GM21529 (cell line): ENCODE measurements around the gene HYI.
A peak's percentile ranks its signal among the peaks of the same experiment; 100 is the strongest.
"Not testable (repeated sequence)": the region's sequence is repeated elsewhere in the genome, so short reads cannot be mapped to it uniquely, and the experiment has no call there.

Experiments used
- ATAC-seq: cut with Tn5 transposase; IDR thresholded peaks from one replicate; pipeline ENCODE4 v1.9.1; 2021; ENCODE audit not compliant: unreplicated experiment

HYI gene

DNA sequence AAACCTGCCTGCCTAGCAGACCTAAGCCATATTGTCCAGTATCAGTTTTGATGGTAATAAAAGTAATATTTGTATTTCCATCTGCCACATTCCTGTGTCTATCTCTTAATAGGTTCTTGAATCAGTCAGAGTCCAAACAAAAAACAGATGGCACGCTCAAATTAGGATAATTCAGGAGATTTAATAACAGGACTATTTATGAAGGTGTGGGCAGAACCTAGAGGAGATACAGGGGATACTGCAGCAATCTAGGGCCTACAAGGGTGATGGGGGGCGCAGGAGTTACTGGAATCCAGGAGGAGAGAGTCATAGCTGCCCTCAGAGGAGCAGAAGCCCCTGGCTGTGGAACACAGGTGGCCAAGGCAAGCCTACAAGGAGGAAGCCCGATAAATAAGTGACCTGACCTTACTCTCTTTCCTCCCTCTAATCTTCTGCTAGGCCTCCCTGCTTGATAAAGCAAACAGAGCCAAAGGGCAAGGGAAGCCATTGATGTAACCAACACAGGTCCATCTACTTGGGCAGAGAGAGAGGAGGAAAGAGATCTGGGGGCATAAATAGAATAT, 11.9 kb upstream of the HYI start:
- no peak for ATAC-seq

DNA sequence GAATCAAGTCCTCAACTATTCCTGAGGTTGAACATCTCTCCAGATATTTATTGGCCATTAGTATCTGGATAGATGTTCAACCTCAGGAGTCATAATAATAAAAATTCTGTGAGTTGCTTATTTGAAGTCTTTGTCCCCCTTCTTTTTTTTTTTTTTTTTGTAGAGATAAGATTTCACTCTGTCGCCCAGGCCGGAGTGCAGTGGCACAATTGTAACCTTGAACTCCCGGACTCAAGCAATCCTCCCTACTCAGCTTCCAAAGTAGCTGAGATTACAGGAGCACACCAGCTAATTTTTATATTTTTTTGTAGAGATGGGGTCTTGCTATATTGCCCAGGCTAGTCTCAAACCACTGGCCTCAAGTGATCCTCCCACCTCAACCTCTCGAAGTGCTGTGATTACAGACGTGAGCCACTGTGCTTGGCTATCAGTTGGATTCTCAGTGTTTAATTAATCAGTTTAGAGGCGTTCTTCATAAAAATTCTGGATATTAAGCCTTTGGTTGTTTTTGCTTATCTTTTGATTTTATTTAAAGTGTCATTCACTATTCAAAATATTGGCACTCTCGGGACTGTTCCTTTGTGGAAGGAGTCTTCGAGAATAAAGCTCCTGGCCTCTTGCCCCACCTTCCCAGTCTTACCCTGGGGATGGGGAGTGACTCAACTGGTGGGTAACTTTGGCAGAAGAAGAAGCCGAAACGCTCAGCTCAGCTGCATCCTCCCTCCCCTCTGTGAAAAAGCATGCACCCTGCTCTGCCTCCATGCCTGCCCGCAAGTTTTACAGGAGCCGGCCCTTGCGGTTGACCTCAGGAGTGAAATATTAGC, 11.2 kb upstream of the HYI start:
- ATAC-seq = no peak

- no peak for ATAC-seq
These were observed 9.7 kb upstream of the HYI start for GRCh38 chr1:43463479-43463878.

DNA sequence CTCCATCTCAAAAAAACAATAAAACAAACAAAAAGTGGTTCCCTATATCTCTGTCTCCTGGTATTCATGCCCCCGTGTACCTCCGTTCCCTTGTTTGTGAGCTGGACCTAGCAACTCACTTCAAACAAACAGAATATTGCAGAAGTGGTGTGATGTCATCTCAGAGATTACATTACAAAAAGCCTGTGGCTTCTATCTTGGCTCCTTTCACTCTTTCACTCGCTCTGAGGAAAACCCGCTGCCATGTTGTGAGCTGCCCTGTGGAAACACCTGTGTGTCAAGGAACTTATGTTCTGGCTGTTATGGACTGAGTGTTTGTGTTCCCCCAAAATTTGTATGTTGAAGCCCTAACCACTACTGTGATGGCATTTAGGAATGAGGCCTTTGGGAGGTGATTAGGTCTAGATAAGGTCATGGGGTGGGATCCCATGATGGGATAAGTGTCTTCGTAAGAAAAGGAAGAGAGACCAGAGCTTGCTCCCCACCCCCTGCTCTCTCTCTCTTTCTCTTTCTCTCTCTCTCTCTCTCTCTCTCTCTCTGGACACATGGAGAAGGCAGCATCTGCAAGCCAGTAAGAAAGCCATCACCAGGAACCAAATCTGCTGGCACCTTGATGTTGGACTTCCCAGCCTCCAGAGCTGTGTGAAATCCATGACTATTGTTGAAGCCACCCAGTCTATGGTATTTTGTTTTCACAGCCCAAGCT, 7.4 kb upstream of the HYI start:
- ATAC-seq = no peak

DNA sequence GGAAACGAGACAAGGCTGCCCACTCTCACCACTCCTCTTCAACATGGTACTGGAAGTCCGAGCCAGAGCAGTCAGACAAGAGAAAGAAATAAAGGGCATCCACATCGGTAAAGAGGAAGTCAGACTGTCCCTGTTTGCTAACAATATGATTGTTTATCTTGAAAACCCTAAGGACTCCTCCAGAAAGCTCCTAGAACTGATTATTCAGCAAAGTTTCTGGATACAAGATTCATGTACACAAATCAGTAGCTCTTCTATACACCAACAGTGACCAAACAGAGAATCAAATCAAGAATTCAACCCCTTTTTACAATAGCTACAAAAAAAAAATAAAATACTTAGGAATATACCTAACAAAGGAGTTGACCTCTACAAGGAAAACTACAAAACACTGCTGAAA, 4.6 kb upstream of the HYI start:
- ATAC-seq = not testable (repeated sequence)

GRCh38 chr1:43455213-43455889, 1.6 kb upstream of the HYI start:
- no peak for ATAC-seq

- ATAC-seq = peak; percentile 76
These were observed 710 bp upstream of the HYI start for GRCh38 chr1:43454270-43455011.

GRCh38 chr1:43452789-43453441, 816 bp downstream of the HYI start:
- no peak for ATAC-seq

DNA sequence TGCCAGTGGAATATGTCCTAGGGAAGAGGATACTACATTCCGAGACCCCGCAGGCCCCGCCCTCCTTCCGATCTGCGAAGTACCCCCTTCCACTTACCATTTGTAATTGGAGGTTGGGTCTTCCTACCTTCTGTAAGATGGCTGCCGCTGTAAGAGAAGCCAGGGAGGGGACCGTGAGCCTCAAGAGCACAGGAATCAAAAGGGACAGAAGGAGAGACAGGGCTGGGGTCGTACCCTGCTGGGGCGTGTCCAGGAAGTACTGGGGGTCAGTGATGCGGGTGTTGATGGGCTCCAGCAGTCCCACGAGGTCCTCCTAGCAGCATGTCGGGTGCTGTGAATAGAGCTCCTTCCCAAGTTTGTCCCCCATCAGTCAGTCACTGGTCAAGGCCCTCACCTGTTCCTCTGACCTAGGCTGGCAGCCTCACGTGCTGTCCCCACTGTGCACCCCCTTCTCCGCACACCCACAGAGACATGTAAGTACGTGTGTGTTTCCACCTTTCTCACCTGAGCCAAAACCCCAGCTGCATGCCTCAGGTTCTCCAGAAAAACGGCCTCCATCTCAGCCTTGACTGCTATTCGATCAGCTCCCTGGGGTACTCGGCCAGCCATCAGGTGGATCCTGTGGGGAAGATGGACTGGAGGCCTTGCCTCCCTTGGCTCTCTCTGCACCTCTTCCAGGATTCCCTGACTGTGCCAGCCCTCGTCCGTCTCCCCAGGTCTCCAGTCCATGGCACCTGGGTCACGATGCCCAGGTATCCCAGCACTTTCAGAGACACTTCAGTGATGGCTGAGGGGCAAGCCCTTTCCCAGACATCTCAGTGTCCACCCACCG, 1.8 kb downstream of the HYI start:
- ATAC-seq = no peak

DNA sequence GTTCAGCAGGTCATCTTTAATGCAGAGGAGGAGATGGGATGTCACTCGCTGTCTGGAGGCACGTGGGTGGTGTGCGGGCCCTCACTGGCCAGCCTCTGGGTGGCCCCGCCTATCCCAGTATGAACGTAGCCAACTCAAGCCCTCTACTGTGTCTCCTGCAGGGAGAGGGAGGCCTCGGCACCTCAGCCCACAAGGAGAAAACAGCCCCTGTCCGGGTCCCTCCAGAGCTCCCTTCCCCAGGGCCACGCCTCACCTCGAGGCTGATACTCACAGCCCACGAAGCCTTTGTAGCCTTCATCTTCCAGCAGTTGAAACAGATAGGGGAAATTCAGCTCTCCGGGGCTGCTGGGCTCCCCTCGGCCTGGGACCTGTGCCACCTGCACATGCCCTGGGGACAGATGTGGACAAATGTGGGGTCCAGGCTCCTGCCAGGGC, 2.6 kb downstream of the HYI start:
- ATAC-seq = no peak

GRCh38 chr1:43450251-43450941, 3.3 kb downstream of the HYI start:
- no peak for ATAC-seq

- no peak for ATAC-seq
These were observed 4.0 kb downstream of the HYI start for GRCh38 chr1:43449708-43450069.

DNA sequence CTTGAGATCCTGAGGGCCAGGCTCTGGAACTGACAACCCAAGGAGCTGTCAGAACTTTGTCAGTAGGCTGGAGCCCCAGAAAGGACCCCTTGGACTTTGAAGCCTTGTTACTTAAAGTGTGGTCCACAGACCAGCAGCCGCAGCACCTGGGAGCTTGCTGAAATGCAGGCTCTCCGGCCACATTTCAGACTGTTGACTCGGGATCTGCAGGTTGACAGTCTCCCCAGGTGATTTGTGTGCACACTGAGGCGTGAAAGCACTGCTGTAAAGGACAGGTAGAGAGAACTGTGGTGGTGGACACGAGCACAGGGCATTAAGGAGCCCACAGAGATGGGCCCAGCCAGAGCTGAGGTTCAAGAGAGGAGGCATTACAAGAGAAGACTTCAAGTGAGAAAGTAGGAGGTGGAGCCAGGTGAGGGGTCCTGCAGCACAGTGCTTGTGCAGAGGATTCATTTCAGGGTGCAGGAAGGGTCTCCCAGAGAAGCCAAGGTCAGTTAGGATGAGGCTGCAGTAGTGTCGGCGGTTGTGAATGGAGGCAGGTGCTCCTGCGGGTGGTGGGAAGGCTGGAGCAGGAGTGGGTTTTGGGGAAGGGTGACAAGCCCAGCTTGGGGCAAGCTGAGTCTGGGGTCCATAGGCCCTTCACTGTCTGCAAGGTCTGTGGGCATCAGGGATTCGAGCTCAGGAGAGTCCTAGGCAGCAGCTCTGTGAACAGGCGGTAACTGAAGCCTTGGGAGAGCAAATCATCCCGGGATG, 4.6 kb downstream of the HYI start:
- no peak for ATAC-seq

DNA sequence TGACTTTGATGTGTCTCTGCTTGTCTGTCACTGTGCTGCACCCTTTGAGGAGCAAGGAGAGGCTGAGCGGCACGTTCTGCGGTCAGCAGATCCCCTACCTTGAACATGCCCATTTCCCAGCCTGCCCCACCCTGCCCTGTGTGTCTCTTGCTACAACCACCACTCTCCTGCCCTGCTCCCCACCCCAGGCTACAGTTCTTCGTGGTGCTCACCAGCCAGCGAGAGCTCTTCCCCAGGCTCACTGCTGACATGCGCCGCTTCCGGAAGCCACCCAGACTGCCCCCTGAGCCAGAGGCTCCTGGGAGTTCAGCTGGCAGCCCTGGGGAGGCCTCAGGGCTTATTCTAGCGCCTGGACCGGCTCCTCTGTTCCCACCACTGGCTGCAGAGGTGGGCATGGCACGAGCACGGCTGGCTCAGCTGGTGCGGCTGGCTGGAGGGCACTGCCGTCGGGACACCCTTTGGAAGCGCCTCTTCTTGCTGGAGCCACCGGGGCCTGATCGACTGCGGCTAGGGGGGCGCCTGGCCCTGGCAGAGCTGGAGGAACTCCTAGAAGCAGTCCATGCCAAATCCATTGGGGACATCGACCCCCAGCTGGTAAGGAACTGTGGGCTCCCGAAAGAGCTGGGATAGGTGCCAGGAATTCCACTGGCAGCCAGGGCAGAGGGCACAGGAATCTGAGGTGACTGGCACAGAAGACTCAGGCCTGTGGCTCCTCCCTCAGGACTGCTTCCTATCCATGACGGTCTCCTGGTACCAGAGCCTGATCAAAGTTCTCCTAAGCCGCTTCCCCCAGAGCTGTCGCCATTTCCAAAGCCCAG, 5.6 kb downstream of the HYI start:
- no peak for ATAC-seq

GRCh38 chr1:43446881-43447835, 6.6 kb downstream of the HYI start:
- ATAC-seq = no peak

- no peak for ATAC-seq
These were observed 7.4 kb downstream of the HYI start for GRCh38 chr1:43446388-43446740.
